AG09309 (cell line): ENCODE data around the gene GTF3C5.

ENCODE experiments used
- DNase-seq: peaks from one replicate; pipeline ENCODE4 v3.0.0-alpha.2; 2010; ENCODE audit warnings: low read depth
- H3K4me3 ChIP-seq: 2 replicates; pipeline ENCODE4 v1.5.1; 2011; ENCODE audit warnings: mild to moderate bottlenecking, low read depth, low read length, moderate library complexity; ENCODE audit not compliant: control insufficient read depth
- TF ChIP-seq, protein P1 (sequence below): IDR thresholded peaks from 2 replicates; pipeline ENCODE4 v1.5.1; 2011; ENCODE audit warnings: mild to moderate bottlenecking, low read depth, low read length, inconsistent platforms; ENCODE audit not compliant: insufficient read depth, control insufficient read depth; ENCODE audit errors: missing control alignments

GTF3C5 gene

DNA sequence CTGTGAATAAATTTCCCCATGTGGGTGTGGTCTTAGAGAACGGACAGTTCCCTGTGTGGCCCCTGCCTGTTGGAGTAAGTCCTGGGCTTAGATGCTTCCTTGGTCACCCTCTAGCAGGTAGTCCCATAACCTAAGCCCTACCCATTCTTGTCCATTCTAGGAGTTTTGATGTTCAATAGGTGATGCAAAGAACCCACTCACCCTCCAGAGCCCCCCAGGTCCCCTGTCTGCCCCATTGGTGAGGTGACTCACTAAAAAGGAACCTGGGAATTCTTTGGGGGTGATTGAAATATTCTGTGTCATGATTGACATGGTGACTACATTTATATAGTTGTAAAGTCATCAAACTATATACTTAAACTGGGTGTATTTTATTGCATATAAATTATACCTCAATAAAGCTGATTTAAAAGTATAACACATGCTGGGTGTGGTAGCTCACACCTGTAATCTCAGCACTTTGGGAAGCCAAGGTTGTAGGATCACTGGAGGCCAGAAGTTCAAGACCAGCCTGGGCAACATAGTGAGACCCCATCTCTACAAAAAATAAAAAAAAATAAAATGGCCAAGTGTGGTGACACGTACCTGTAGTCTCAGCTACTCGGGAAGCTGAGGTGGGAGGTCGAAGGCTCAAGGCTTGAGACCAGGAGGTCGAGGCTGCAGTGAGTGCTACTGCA is 20.8 kb upstream of the GTF3C5 start:
- no peak overlapping the region for H3K4me3 ChIP-seq
- TF ChIP-seq, protein P1, sequence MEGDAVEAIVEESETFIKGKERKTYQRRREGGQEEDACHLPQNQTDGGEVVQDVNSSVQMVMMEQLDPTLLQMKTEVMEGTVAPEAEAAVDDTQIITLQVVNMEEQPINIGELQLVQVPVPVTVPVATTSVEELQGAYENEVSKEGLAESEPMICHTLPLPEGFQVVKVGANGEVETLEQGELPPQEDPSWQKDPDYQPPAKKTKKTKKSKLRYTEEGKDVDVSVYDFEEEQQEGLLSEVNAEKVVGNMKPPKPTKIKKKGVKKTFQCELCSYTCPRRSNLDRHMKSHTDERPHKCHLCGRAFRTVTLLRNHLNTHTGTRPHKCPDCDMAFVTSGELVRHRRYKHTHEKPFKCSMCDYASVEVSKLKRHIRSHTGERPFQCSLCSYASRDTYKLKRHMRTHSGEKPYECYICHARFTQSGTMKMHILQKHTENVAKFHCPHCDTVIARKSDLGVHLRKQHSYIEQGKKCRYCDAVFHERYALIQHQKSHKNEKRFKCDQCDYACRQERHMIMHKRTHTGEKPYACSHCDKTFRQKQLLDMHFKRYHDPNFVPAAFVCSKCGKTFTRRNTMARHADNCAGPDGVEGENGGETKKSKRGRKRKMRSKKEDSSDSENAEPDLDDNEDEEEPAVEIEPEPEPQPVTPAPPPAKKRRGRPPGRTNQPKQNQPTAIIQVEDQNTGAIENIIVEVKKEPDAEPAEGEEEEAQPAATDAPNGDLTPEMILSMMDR, result no peak
- DNase-seq, result no peak

DNA sequence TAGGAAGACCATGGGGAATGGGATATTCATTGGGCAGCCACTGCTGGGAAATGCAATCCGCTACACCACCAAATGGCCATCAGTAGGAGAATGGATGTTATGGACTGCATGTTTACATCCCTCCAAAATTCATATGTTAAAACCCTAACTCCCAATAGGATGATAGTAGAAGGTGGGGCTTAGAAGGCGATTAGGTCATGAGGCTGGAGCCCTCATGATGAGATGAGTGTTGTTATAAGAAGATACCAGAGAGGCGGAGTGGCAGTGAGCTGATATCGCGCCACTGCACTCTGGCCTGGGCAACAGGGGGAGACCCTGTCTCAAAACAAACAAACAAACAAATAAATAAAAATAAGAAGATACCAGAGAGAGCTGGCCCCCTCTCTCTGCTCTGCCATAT is 16.1 kb upstream of the GTF3C5 start:
- no peak overlapping the region for H3K4me3 ChIP-seq
- TF ChIP-seq, protein P1, result no peak

DNA sequence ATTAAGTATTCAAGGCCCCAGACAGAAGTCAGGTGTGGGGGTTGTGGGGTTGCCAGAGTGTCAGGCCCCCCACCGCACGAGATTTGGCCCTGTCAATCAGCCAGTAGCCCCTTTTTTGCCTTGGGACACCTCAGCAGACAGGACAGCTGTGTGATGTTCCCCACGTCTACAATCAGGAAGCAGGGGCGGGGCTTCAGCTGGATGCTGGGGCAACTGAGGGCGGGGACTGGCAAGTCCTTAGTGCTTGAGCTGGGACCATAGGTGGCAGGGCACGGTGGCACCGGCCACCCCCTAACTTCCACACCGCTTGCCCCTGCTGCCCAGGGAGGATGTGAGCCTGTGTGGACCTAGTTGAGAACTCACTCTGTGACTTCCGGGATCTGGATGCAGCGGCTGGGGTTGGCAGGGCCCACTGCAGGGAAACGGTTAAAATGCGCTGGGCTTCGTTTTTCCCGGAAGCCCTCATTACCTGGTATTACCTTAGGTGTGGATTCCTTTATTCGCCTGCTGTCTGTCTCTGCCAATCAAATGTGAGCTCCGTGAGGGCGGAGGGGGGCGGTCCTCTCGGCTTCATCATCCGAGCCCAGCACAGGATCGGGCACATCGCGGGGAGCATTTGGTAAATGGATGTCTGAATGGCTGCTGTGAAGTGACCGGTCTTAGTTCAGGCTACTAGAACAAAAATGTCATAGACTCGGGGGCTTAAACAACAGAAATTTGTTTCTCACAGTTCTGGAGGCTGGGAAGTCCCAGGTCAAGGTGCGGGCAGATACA is 7.5 kb upstream of the GTF3C5 start:
- TF ChIP-seq, protein P1, result no peak
- H3K4me3 ChIP-seq, result no peak overlapping the region
- DNase-seq, result no peak

More for the DNA sequence above, 16.1 kb upstream of the GTF3C5 start:
- no peak for DNase-seq

DNA sequence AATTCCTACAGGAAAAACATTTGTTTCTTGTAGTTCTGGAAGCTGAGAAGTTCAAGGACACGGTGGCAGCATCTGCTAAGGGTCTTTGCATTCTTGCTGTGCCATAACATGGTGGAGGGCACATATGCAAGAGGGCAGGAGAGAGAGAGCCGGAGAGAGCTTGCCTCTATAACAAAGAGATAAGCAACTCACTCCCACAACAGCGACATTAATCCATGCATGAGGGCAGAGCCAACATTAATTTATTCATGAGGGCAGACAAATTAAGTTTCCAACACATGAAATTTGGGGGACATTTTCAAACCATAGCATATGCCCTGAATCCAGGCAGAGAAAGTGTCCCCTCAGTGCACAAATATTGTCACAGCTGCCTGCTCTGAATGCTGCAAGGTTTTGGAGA is 4.4 kb upstream of the GTF3C5 start:
- TF ChIP-seq, protein P1, result no peak
- DNase-seq, result no peak
- H3K4me3 ChIP-seq, result no peak overlapping the region

DNA sequence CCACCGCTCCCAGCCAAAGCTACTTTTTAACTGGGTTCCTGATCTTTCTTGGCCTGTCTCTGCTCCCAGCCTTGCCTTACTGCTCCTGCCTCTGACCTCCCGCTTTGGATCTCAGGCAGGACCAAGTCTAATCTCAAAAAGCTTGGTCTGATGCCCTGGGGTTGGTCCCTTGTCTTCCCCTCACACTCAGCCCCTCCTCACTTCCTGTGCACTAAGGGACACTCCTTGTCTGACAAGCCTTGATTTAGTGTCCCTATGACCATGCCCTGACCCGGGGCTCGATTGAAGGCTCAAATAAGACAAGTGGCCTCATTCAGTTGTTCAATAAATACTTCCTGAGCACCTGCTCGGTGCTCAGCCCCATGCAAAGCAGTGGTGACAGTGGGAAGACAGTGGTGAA is 3.7 kb upstream of the GTF3C5 start:
- no peak overlapping the region for H3K4me3 ChIP-seq
- TF ChIP-seq, protein P1, result no peak
- no peak for DNase-seq

DNA sequence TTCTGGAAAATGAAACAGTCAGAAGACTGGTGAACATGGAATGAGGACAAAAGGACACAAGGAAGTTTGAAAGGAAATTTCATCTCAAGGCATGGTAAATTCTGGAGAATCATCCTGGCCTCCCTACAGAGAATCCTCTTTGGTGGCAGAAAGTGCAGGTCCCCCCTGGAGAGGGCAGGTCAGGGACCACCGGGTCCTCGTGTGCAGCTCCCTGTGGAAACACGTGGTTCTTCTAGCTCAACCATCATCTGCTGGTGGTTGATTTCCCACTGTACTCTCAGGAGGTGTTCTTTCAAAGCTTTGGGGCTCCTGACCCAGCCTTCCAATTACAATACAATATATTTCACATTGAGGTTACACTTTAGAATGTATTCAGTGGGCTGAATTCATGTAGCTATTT is 2.6 kb upstream of the GTF3C5 start:
- TF ChIP-seq, protein P1, result no peak
- H3K4me3 ChIP-seq, result no peak overlapping the region
- no peak for DNase-seq
